Measurements from ENCODE around the gene BBX.

The BBX gene

DNA sequence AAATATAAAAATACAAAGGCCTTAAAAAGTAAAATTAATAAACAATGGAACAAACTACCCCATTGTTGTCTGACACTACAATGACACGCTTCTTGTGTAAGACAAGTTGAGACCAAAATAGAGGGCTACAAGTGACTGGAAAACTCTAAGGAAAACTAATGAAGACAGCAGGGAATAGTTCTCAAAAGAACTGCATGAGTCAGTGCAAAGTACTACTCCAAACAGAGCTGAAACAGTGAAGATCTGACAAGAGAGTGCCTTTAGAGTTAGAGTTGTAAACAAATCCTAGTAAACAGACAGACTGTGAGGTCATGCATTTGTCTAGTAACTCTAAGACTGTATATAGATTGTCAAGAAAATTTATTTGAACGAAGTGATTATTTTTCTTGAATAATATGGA, 233.9 kb downstream of the BBX start:
- H3K79me2 ChIP-seq (ENCODE audit: control insufficient read depth, insufficient read depth, low read length) = no peaks in the 10 kb centered on the region
- WGBS (ENCODE audit: extremely low coverage, insufficient coverage, low lambda C conversion rate) = no CpG with 5 or more reads among the region's 2 CpGs

DNA sequence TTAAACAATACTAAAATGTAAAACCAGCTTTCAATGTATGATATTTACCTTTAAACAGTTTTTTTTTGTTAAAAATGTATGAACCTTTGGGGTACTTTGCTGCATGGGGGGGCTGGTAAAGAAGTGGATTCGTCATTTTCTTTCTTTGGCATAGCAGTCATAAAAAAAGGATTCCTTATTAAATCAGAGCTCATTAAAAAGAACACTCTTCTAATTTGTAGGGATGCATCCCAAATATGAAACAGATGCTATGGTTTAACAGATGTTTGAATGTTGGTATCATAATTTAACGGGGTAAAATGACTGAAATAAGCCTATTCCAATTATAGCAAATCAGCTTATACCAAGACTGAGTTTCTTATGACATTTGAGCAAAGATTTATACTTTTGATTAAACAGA, 234.4 kb downstream of the BBX start:
- H2BK5ac ChIP-seq (ENCODE audit: low read length) = no peak overlapping the region
- H3K4me3 ChIP-seq (ENCODE audit: low read length) = no peak overlapping the region
- WGBS (ENCODE audit: extremely low coverage, insufficient coverage, low lambda C conversion rate) = no CpG with 5 or more reads among the region's 2 CpGs
- H3K56ac ChIP-seq (ENCODE audit: low read length) = no peak overlapping the region
- H3K4me2 ChIP-seq (ENCODE audit: low read length) = no peak overlapping the region
- no peaks in the 10 kb centered on the region for H3K36me3 ChIP-seq (ENCODE audit: control insufficient read depth, insufficient read depth, low read length)
- H3K27ac ChIP-seq (ENCODE audit: low read depth, low read length) = no peak overlapping the region
- peaks cover 3% of the 10 kb centered on the region for H3K4me1 ChIP-seq (ENCODE audit: control insufficient read depth, low read depth, low read length)
- no peak overlapping the region for H3K4ac ChIP-seq (ENCODE audit: low read depth, low read length)
- H3K27me3 ChIP-seq (ENCODE audit: insufficient read depth, low read length, poor library complexity) = no peaks in the 10 kb centered on the region
- H2AK5ac ChIP-seq (ENCODE audit: low read length) = no peak overlapping the region
- no peak for DNase-seq
- no peak overlapping the region for H3K18ac ChIP-seq (ENCODE audit: low read length)
- no peaks in the 10 kb centered on the region for H3K79me2 ChIP-seq (ENCODE audit: control insufficient read depth, insufficient read depth, low read length)
- H2BK120ac ChIP-seq (ENCODE audit: low read depth, low read length) = no peak overlapping the region
- H4K8ac ChIP-seq (ENCODE audit: low read depth, low read length) = no peak overlapping the region
- no peak overlapping the region for H3K9ac ChIP-seq (ENCODE audit: low read length)
- no peak overlapping the region for H3K23ac ChIP-seq (ENCODE audit: low read length)
- no peak overlapping the region for H2BK15ac ChIP-seq (replicated peaks; ENCODE audit: low read depth)
- H4K5ac ChIP-seq (ENCODE audit: low read length) = no peak overlapping the region
- H3K79me1 ChIP-seq (ENCODE audit: low read length) = no peaks in the 10 kb centered on the region

More for the DNA sequence above, 233.9 kb downstream of the BBX start:
- Histone ChIP-seq H2BK120ac (ENCODE audit: low read depth, low read length) (no peak overlapping the region), H3K27ac (ENCODE audit: low read depth, low read length) (no peak overlapping the region), H3K27me3 (ENCODE audit: insufficient read depth, low read length, poor library complexity) (no peaks in the 10 kb centered on the region), H3K23ac (ENCODE audit: low read length) (no peak overlapping the region), H2AK5ac (ENCODE audit: low read length) (no peak overlapping the region), H3K4me2 (ENCODE audit: low read length) (no peak overlapping the region), H3K4ac (ENCODE audit: low read depth, low read length) (no peak overlapping the region), H3K4me1 (ENCODE audit: control insufficient read depth, low read depth, low read length) (peaks cover 3% of the 10 kb centered on the region), H3K56ac (ENCODE audit: low read length) (no peak overlapping the region), H3K4me3 (ENCODE audit: low read length) (no peak overlapping the region), H3K9ac (ENCODE audit: low read length) (no peak overlapping the region), H2BK5ac (ENCODE audit: low read length) (no peak overlapping the region), H4K8ac (ENCODE audit: low read depth, low read length) (no peak overlapping the region), H3K36me3 (ENCODE audit: control insufficient read depth, insufficient read depth, low read length) (no peaks in the 10 kb centered on the region), H4K5ac (ENCODE audit: low read length) (no peak overlapping the region), H2BK15ac (replicated peaks; ENCODE audit: low read depth) (no peak overlapping the region), H3K18ac (ENCODE audit: low read length) (no peak overlapping the region), H3K79me1 (ENCODE audit: low read length) (no peaks in the 10 kb centered on the region)
- DNase-seq = no peak

DNA sequence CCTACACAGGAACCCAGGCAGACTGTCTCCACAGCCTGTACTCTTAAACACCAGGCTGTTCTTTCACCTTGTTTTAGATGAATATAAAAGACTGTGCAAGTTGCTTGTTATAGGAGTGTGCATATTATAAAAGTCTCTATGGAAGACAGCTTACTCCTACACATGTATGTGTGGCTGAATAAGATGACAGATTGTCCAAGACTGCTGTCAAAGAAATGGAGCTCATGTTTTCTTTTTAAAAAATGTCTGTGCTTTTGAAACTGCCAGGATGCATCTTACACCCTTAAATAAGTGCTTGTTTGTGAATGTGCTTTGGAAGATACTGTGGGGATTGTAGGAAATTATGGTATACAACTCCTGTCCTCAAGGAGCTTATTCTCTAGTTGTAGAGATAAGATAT, 237.4 kb downstream of the BBX start:
- Histone ChIP-seq H3K4me3 (ENCODE audit: low read length) (no peak overlapping the region), H4K5ac (ENCODE audit: low read length) (no peak overlapping the region), H3K27ac (ENCODE audit: low read depth, low read length) (no peak overlapping the region), H3K4me1 (ENCODE audit: control insufficient read depth, low read depth, low read length) (peaks cover 3% of the 10 kb centered on the region), H3K79me2 (ENCODE audit: control insufficient read depth, insufficient read depth, low read length) (no peaks in the 10 kb centered on the region), H3K18ac (ENCODE audit: low read length) (no peak overlapping the region), H3K36me3 (ENCODE audit: control insufficient read depth, insufficient read depth, low read length) (no peaks in the 10 kb centered on the region), H2BK15ac (replicated peaks; ENCODE audit: low read depth) (no peak overlapping the region), H3K23ac (ENCODE audit: low read length) (no peak overlapping the region), H3K79me1 (ENCODE audit: low read length) (no peaks in the 10 kb centered on the region), H3K27me3 (ENCODE audit: insufficient read depth, low read length, poor library complexity) (no peaks in the 10 kb centered on the region), H3K56ac (ENCODE audit: low read length) (no peak overlapping the region), H3K9ac (ENCODE audit: low read length) (no peak overlapping the region), H2AK5ac (ENCODE audit: low read length) (no peak overlapping the region), H3K4me2 (ENCODE audit: low read length) (no peak overlapping the region), H3K4ac (ENCODE audit: low read depth, low read length) (no peak overlapping the region), H4K8ac (ENCODE audit: low read depth, low read length) (no peak overlapping the region), H2BK120ac (ENCODE audit: low read depth, low read length) (no peak overlapping the region), H2BK5ac (ENCODE audit: low read length) (no peak overlapping the region)
- no peak for DNase-seq

- no peak overlapping the region for H3K4ac ChIP-seq (ENCODE audit: low read depth, low read length)
- H4K5ac ChIP-seq (ENCODE audit: low read length) = no peak overlapping the region
- H2BK120ac ChIP-seq (ENCODE audit: low read depth, low read length) = no peak overlapping the region
- H2BK5ac ChIP-seq (ENCODE audit: low read length) = no peak overlapping the region
- peak; percentile 79 for DNase-seq
- H3K18ac ChIP-seq (ENCODE audit: low read length) = no peak overlapping the region
- no peak overlapping the region for H2BK15ac ChIP-seq (replicated peaks; ENCODE audit: low read depth)
- no peak overlapping the region for H3K27ac ChIP-seq (ENCODE audit: low read depth, low read length)
- H4K8ac ChIP-seq (ENCODE audit: low read depth, low read length) = no peak overlapping the region
- no peak overlapping the region for H3K9ac ChIP-seq (ENCODE audit: low read length)
- H3K23ac ChIP-seq (ENCODE audit: low read length) = no peak overlapping the region
- no peaks in the 10 kb centered on the region for H3K79me1 ChIP-seq (ENCODE audit: low read length)
- no CpG with 5 or more reads among the region's 2 CpGs for WGBS (ENCODE audit: extremely low coverage, insufficient coverage, low lambda C conversion rate)
- no peaks in the 10 kb centered on the region for H3K27me3 ChIP-seq (ENCODE audit: insufficient read depth, low read length, poor library complexity)
- no peak overlapping the region for H3K4me3 ChIP-seq (ENCODE audit: low read length)
- no peaks in the 10 kb centered on the region for H3K79me2 ChIP-seq (ENCODE audit: control insufficient read depth, insufficient read depth, low read length)
- no peak overlapping the region for H3K56ac ChIP-seq (ENCODE audit: low read length)
- H3K36me3 ChIP-seq (ENCODE audit: control insufficient read depth, insufficient read depth, low read length) = no peaks in the 10 kb centered on the region
- H3K4me1 ChIP-seq (ENCODE audit: control insufficient read depth, low read depth, low read length) = peaks cover 3% of the 10 kb centered on the region
- no peak overlapping the region for H3K4me2 ChIP-seq (ENCODE audit: low read length)
- no peak overlapping the region for H2AK5ac ChIP-seq (ENCODE audit: low read length)
Observed at GRCh38 chr3:107761391-107761790, 238.6 kb downstream of the BBX start.

GRCh38 chr3:107765524-107765923, 242.8 kb downstream of the BBX start:
- no peak for DNase-seq
- Histone ChIP-seq H3K4me3 (ENCODE audit: low read length) (no peak overlapping the region), H4K5ac (ENCODE audit: low read length) (no peak overlapping the region), H2BK15ac (replicated peaks; ENCODE audit: low read depth) (no peak overlapping the region), H3K4ac (ENCODE audit: low read depth, low read length) (no peak overlapping the region), H4K8ac (ENCODE audit: low read depth, low read length) (no peak overlapping the region), H3K27ac (ENCODE audit: low read depth, low read length) (no peak overlapping the region), H3K4me1 (ENCODE audit: control insufficient read depth, low read depth, low read length) (peaks cover 3% of the 10 kb centered on the region), H2BK5ac (ENCODE audit: low read length) (no peak overlapping the region), H3K18ac (ENCODE audit: low read length) (no peak overlapping the region), H2AK5ac (ENCODE audit: low read length) (no peak overlapping the region), H3K23ac (ENCODE audit: low read length) (no peak overlapping the region), H3K4me2 (ENCODE audit: low read length) (no peak overlapping the region), H3K9ac (ENCODE audit: low read length) (no peak overlapping the region), H3K36me3 (ENCODE audit: control insufficient read depth, insufficient read depth, low read length) (no peaks in the 10 kb centered on the region), H3K56ac (ENCODE audit: low read length) (no peak overlapping the region), H3K79me1 (ENCODE audit: low read length) (no peaks in the 10 kb centered on the region), H2BK120ac (ENCODE audit: low read depth, low read length) (no peak overlapping the region), H3K79me2 (ENCODE audit: control insufficient read depth, insufficient read depth, low read length) (no peaks in the 10 kb centered on the region), H3K27me3 (ENCODE audit: insufficient read depth, low read length, poor library complexity) (no peaks in the 10 kb centered on the region)
- no CpG with 5 or more reads among the region's 6 CpGs for WGBS (ENCODE audit: extremely low coverage, insufficient coverage, low lambda C conversion rate)

DNA sequence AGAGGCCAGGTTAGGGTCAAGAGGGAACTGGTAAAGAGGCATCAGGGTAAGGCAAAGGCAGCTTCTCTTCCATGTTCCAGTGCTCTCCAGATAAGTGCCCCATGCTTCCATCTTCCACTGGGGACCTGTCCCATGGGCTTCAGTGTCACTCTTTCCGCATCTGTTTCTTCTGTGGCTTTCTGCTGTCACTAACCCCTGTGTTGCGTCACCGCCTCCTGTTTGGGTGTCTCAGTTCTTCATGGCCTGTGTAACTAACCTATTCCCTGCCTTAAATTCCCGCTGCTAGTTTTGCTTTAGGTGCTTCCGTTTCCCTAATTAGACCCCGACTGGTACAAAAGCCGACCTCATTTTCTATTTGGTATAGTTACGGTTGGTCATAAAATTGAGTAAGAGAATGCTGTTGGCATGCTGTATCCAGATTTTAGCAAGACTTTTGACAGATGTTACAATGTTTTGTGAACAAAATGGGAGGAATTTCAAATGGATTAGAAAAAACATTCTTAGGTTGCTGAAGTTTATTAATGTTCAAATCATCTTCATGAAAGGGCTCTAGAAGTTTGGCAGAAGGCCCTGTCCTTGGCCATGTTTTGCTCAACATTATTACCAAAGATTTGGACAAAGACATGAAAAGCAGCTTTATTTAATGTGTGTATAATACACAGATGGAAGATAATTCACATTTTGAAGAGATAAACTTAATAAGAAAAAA, 245.3 kb downstream of the BBX start:
- H3K4ac ChIP-seq (ENCODE audit: low read depth, low read length) = no peak overlapping the region
- H3K56ac ChIP-seq (ENCODE audit: low read length) = no peak overlapping the region
- no CpG with 5 or more reads among the region's 8 CpGs for WGBS (ENCODE audit: extremely low coverage, insufficient coverage, low lambda C conversion rate)
- H3K79me1 ChIP-seq (ENCODE audit: low read length) = no peaks in the 10 kb centered on the region
- H3K4me2 ChIP-seq (ENCODE audit: low read length) = no peak overlapping the region
- H3K18ac ChIP-seq (ENCODE audit: low read length) = no peak overlapping the region
- H4K8ac ChIP-seq (ENCODE audit: low read depth, low read length) = no peak overlapping the region
- H3K23ac ChIP-seq (ENCODE audit: low read length) = no peak overlapping the region
- H2BK15ac ChIP-seq (replicated peaks; ENCODE audit: low read depth) = no peak overlapping the region
- no peaks in the 10 kb centered on the region for H3K4me1 ChIP-seq (ENCODE audit: control insufficient read depth, low read depth, low read length)
- no peak overlapping the region for H3K9ac ChIP-seq (ENCODE audit: low read length)
- no peak overlapping the region for H2BK120ac ChIP-seq (ENCODE audit: low read depth, low read length)
- H4K5ac ChIP-seq (ENCODE audit: low read length) = no peak overlapping the region
- no peak overlapping the region for H3K27ac ChIP-seq (ENCODE audit: low read depth, low read length)
- no peaks in the 10 kb centered on the region for H3K79me2 ChIP-seq (ENCODE audit: control insufficient read depth, insufficient read depth, low read length)
- no peaks in the 10 kb centered on the region for H3K36me3 ChIP-seq (ENCODE audit: control insufficient read depth, insufficient read depth, low read length)
- H2AK5ac ChIP-seq (ENCODE audit: low read length) = no peak overlapping the region
- no peaks in the 10 kb centered on the region for H3K27me3 ChIP-seq (ENCODE audit: insufficient read depth, low read length, poor library complexity)
- no peak for DNase-seq
- no peak overlapping the region for H3K4me3 ChIP-seq (ENCODE audit: low read length)
- no peak overlapping the region for H2BK5ac ChIP-seq (ENCODE audit: low read length)
